ENCODE measurements around the gene BRD3.
A peak's percentile ranks its signal among the peaks of the same experiment; 100 is the strongest.
"Not testable (repeated sequence)": the region's sequence is repeated elsewhere in the genome, so short reads cannot be mapped to it uniquely, and the experiment has no call there.

BRD3 gene

DNA sequence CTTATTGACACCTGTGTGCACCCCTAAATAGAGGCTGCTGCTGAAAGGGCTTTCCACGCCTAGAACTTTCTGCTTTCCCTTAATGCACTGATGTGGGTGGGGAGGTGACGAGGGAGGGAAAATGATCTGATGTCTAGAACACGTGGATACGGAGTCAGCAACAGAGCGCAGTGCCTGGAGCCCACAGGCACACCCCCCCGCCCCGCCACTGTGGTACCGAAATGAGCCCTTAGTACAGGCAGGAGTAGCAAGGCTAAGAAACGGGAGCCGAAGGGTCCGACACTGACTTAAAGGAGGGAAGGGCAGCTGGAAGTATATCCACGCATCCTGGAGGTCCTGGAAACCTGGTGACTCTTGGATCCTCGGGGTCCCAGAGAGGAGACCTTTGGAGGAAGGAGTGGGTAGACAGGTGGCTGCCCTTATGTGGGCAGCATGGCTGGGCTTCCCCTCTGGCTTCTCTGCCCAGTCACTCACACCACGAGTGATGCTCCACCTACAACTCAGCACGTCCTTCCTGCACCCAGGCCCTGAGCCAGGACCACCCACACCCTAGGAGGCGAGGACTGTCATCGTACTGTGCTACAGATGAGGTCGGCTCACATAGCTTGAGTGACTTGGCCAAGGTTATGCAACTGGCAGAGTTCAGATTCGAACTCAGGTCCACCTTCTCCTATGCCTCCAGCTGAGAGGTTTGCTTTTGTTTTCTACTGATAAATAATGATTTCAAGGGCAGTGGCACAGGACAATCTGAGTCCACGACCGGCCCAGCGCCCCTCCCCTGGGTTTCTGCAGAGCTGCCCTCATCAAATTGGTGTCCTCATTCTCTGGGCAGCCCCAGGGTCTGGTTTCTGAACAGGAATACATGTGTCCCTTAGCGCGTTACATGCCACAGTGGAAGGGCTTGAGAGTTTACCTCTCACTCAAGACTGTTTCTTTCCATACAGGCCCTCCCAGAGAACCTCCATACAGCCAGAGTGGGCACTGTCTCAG, 71.0 kb downstream of the BRD3 start:
- Histone ChIP-seq H3K27ac (no peak overlapping the region), H3K4me3 (no peak overlapping the region)

DNA sequence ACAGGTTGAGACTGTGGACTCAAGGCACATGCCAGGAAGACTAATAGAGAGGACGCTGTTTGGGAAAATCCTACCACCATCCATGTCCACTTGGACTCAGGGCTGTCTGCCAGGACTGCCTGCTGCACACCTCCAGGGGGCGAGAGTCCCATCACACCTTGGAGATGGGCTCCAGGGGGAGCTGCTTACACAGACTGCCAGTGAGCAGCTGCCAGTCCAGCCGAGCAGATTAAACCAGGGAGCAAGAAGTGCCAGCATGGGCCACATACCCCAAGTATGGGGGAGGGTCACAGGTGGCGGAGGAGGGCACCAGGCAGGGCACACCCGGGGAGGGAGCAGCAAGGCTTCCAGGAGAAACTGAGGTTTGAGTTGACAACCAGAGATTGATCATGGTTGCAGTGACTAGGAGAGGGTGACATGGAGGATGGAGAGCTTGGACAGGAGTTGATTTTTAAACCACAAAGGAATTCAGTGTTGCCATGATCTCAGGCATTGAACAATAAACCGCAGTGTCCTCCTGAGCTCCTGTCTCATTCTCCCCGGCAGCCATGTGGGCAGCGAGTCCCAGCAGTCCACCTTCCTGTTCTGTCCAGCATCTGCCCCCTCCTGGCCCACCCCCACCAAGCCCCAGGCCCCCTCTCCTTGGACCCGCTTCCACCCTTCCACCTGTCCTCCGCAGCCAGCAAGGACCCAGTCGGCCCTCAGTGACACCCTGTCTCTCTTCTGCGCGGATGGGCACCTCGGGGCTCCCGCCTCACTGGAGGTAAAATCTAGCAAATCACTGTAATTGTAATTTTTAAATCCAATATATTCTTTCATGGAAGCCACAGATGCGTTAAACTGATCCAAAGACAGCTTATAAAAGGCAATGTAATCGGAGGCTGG, 72.6 kb downstream of the BRD3 start:
- Histone ChIP-seq H3K4me3 (no peak overlapping the region), H3K27ac (no peak overlapping the region)

DNA sequence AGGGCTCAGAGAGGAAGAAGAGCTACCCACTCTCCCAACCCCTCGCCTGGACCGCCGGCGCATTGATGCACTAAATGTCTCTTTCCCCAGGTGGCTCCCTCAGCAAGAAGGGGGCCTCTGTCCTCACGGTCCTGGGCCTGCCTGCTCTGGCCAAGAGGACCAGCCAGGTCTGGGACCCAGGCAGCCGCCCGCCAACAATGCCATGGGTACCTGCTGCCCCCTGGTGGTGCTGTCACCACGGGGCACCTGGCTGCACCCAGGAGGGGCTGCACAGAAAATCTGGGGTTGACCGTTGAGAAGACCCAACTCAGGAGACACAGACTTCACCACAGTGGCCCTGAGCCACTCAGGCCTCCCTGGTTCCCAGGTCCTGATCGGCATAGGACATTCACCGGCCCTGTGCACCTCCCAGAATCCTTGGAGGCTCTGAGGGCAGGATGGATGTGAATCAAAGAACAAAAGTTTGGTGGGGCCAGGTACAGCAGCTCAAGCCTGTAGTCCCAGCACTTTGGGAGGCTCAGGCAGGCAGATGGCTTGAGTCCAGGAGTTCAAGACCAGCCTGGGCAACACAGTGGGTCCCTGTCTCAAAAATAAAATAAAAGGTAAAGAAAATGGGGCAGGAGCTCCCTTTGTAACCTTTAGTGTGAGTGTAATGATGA, 73.3 kb downstream of the BRD3 start:
- no peak overlapping the region for H3K4me3 ChIP-seq
- peak overlapping the region in 1 of 21 experiments; percentile 84 for H3K27ac ChIP-seq

DNA sequence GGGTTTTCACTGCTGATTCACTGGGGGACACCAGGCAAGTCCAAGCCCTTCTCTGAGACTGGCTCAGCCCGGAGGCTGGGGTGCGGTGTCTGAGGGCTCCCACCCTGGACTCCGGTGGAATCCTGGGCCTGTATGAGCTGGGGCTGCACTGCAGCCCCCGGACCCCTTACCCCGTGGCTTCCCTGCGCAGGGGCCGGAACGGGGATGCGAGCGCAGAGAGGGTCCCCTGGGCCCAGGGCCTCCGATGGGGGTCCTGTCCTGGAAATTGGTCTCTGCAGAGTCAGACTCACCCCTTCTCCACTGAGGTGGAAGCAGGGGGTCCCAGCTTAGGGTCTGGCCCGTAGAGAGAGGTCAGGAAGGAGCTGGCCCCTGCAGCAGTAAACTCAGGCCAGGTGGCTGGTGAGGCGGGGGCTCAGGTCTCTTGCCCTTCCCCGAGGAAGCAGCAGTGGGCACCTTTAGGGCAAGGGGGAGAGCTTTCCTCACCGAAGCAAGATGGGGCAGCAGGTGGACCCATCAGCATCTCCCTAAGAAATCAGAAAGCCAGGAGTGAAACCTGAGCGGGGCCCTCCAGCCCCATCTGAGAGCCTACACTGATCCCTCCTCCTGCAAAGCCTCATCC, 74.1 kb downstream of the BRD3 start:
- peak overlapping the region in 16 of 21 experiments; percentile 12 to 96 (median 89) for H3K27ac ChIP-seq
- H3K4me3 ChIP-seq = peak overlapping the region; percentile 44 to 71 (median 61)

DNA sequence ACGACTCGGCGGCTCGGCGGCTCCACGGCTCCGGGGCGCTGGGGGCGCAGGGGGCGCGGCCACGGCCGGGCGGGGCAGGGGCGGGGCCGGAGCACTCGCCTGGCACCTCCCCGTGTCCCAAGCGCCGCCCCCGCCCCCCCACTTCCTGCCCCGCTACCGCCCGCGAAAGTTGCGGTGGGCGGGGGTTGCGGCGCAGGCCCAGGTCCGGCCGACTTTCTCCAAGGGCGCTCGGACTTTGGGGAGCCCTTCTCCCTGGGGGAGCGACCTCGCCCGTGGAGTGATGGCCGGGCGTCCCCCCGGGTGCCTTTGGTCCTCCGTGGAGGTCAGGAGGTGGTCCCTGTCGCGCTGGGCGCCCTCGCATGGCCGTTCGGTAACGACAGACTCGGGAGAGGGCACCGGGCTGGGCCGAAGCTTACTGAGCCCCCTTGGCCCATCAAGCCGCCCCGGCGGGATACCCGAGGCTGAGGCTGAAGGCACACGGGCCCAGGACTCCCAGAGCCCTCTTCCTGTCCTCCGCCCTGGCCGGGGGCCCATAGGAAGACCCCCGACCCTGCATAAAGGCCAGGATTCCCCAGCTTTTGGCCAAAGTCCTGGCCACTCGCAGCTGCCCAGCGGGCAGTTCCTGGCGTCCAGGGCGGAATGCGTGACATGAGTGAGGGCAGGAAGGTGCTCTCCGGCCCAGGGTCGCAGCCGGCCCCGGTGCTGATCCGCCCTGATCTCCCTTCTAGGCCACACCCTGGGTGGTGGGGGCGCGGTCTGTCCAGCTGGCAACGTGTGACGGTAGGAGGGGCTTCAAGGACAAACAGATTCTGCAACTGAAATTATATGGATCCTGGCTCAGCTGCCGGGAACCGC, 74.8 kb downstream of the BRD3 start:
- H3K4me3 ChIP-seq = peak overlapping the region; percentile 44 to 71 (median 61)
- H3K27ac ChIP-seq = peak overlapping the region; percentile 50 to 96 (median 88)

DNA sequence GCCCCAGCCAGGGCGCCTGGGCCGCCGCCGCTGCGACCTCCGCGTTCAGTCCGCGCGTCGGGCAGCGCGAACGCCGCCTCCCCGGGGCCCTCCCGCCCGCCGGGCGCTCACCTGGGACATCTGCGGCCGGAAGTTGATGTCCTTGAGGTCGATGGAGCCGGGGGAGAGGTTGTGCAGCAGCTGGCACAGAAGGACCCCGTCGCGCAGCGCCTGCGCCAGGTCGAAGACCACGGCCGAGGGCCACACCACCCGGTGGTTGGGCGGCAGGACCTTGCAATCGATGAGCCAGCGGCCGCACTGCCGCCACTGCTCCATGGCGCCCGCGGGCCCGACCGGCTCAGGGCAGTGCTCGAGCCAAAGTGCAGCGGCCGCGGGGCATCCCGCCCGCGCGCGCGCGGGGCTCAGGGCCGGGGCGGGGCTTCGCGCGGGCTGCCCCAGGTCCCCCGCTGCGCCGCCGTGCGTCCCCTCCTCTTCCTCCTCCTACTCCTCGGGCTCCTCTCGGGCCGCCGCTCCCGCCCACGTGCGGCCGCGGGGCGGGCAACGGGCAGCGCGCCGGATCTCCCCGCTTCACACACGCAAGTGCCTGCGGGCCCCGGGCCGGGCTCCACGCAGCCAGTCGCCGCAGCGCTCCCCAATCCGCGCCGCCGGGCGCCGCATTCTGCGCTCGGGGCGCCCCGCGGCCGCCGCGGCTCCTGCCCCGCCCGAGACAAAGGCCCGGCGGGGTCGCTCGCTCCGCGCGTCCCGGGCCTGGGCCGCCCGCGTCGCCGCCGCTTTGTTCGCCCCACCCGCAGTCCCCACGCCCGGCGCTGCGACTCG, 75.7 kb downstream of the BRD3 start, which contains the start of gene VAV2:
TSS of gene VAV2 (minus strand) at position 361 of the 816 bp plus-strand sequence. CDS start at position 315, 46 bp downstream.
- H3K27ac ChIP-seq = peak within 1 kb of the TSS; percentile 50 to 96 (median 88)
- peak within 1 kb of the TSS; percentile 44 to 71 (median 61) for H3K4me3 ChIP-seq

DNA sequence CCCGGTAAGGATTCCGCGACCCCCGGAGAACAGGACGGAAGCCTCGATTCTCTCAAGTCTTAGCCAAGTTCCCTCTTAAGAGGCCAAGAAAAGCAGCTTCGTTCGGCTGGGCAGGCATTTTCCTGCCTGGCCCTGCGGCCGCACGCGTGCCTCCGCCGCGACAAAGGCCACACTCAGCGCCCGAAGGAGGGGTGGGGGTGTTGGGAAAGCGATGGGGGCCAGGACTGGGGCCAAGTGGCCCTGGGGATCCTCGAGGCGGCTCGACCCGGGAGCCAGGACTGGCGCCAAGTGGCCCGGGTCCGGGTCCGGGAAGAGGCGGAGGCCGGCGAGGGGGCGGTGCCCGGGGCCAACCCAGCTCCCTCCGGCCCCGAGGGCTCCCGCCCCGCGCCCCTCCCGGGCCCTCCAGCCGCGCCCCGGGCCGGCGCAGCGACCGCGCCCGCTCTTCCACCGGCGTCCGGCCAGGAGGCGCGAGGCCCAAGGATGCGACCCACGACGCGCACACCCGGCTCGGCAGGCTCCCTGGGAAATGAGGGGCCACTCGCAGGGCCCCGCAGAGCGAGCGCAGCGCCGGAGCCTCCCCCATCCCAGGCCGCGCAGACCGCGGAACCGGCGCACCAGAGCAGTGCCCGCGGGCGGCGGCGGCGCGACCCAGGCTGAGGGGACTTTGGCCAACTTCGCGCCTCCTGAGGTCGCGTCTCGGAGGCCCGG, 76.5 kb downstream of the BRD3 start:
- Histone ChIP-seq H3K27ac (peak overlapping the region; percentile 9 to 94 (median 72)), H3K4me3 (peak overlapping the region; percentile 44 to 71 (median 61))

DNA sequence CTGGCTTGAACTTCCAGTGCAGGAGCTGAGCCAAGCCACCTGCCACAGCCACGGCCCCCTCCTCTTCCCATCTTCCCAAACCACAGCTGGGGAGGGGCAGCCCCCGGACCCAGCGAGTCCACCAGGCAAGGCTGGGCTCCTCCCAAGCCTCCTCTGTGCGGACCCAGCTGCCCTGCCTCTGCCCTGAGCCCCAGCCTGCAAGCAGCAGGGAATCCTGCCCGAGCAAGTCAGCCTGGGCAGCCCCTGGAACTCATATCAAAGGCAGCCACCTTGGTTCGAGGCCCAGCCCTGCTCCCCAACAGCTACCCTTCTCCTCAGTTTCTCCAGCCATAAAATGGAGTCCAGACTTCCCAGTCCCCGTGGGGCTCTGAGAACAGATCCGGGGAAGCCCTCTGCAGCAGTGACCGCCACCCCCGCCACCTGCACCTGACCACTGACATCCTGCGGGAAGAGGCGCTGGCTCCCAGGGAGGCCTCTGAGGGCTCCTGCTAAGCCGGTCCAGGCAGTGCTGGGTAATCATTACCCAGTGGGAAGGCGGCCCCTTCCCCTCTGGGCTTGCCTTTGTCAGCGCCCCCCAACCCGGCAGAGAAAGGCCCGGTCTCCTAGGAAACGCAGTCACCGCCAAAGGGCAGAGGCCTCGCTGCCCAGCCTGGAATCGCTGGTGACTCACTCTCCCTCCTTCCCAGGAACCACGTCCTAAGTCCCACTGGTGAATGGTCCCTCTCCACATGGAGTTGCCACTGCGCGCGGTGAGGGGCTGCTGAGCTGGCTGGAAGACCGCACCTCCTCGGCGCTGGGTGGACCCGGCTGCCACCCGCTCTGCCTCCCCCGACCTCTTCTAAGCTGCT, 77.2 kb downstream of the BRD3 start:
- Histone ChIP-seq H3K4me3 (peak overlapping the region; percentile 44 to 71 (median 61)), H3K27ac (peak overlapping the region in 18 of 21 experiments; percentile 9 to 92 (median 71))

DNA sequence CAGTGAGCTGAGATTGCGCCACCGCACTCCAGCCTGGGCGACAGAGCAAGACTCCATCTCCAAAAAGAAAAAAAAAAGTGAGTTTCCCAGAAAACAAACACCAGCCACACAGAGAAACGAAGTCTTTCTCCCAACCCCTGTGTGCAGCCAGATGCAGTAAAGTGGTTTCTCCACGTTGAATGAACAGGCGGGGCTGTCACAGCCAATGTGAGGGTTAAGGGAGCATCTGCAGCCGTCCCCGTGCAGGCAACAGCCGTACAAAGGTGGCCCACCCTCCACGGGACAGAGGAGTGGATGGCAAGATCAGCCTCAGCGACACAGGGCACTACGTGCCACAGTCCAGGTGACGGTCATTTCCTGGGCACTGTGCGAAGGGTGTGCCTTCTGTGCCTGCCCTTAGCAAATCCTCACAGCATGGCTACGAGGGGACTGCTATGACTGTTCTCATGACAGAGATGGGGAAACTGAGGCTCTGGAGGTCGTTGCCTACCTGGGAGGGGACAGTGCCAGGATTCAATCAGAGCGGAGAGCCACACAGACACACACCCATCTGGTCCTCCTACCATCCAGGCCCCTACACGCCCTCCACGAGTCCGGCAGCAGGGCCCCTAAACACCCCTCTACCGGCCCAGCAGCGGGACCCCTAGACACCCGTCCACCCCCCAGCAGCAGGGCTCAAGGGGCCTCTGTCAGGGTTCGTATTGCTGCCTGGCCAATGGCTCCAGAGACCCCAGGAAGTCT, 78.0 kb downstream of the BRD3 start:
- H3K27ac ChIP-seq = peak overlapping the region in 3 of 21 experiments; percentile 7 to 84 (median 82)
- no peak overlapping the region for H3K4me3 ChIP-seq

DNA sequence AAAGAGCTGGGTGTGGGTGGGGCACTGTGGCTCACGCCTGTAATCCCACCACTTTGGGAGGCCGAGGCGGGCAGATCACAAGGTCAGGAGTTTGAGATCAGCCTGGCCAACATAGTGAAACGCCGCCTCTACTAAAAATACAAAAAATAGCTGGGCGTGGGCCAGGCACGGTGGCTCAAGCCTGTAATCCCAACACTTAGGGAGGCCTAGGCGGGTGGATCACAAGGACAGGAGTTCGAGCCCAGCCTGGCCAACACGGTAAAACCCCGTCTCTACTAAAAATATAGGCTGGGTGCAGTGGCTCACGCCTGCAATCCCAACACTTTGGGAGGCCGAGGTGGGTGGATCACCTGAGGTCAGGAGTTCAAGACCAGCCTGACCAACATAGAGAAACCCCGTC, 79.1 kb downstream of the BRD3 start:
- H3K27ac ChIP-seq, H3K4me3 ChIP-seq: not testable (repeated sequence)

DNA sequence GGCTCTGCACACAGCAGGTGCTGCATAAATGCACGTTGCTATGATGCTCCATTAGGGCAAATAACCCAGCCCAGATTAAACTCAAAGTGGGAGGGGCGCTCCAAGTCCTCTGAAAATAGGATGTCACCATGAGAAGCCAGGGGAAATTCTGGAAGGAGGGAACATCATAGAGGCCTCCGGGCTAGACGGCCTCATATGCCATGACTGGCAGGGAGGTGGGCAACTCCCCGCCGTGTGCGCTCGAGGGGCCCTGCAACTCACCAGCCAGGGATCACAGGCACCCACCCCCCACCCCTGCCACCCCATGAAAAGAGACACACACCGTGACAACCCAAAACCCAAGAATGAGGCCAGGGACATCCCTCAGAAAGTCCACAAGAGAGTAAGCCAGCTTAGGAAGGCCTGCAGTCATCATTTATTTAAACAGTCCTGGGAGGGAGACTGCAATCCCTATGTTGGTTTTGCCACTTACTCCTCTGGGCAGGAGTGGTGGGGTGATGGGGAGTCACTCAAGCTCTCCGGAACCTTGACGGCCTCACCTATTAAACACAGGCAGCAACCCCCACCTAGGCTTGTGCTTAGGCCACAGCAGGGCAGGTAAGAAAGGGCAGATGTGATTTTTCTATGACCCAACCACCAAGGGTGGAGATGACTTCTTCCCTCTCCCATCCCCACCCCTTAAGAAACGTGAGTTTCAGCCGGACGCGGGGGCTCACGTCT, 79.7 kb downstream of the BRD3 start:
- Histone ChIP-seq H3K27ac (no peak overlapping the region), H3K4me3 (no peak overlapping the region)

DNA sequence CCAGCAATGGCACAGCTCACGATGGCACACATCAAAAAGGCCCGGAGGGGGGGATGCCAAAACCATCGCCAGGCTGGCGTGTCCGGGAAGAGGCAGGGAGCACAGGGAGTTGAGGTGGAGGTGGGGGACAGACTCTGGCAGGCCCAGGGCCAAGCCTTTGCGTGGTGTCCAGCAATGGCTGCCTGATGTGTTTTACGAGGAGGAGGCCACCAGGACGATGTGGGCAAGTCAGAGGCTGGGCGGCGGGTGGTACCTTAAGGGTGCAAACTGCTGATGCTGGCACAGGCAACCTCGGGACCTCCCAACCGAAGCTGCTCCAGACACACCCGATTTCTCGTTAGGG, 80.4 kb downstream of the BRD3 start:
- H3K27ac ChIP-seq = no peak overlapping the region
- H3K4me3 ChIP-seq = no peak overlapping the region

DNA sequence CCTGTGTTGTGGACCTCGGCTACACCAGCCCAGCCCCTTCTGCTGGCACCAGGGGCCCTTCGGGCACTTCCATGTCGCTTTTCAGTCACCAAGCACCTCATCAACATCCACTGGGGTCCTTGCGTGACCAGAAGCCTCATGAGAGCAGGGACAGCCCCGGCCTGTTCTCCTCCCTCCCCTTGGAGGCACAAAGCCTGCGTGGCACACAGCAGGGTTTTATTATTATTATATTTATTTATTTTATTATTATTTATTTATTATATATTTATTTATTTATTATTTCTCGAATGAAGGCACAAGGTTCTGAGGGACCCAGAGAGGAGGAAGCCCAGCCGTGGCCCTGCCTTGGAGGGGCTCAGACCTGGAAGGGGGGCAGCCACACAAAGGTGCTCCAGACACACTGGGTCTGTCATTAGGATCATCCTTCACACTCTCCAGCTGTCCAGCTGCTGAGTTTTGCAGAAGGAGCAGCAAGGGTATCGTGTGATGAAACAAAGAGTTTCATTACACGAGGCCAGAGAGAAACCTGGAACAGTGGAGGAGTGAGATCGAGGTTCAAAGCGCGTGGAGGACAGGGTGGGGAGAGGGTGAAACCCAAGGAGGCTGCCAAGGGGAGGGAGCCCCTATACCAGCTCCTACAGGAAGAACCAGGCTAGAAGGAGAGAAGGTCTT, 80.9 kb downstream of the BRD3 start:
- no peak overlapping the region for H3K4me3 ChIP-seq
- no peak overlapping the region for H3K27ac ChIP-seq

DNA sequence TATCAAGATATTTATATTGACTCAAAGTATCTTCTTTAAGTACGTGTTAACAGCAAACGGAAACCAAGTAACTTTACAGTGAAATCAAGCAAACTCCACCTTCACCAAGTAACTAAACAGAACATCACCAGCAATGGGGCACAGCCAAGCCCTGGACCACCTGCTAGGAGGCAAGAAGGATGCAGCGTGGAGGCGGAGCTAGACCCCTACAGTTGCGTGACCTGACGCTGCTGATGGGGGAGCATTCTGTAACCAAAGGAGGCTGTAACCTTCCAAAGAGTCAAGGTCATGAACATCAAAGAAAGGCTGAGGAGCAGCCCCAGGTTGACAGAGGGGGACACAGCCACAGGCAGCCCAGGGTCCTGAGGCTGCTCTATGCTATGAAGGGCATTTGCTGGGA, 81.8 kb downstream of the BRD3 start:
- H3K27ac ChIP-seq = no peak overlapping the region
- no peak overlapping the region for H3K4me3 ChIP-seq
